Heart right ventricle (tissue), 16 donors: Measurements from ENCODE around the gene TRPC6. TPM values are rescaled to one million over a fixed set of nuclear protein-coding genes. Genes with fewer than 3 reads are reported as not detected.

ENCODE experiments used
- ATAC-seq, 8 donors: fragments of 200-7000 bp; cut with Tn5 transposase; one replicate each; pipeline ENCODE4 v1.9.1; 2020; ENCODE audit warnings: mild to moderate bottlenecking in 8 of 8, moderate library complexity in 8 of 8, moderate number of reproducible peaks in 1 of 8
- DNase-seq, 2 donors: peaks; one replicate each; pipeline ENCODE4 v3.0.0-alpha.2; 2020
- H3K27ac ChIP-seq, 10 donors: fragments of 200-600 bp; sonication (generic) in 2 of 10; one replicate each; pipeline versions ENCODE4 v1.5.0 to v1.8.0; 2020 to 2022; ENCODE audit warnings: mild to moderate bottlenecking in 3 of 10
- H3K27me3 ChIP-seq, 7 donors: fragments of 200-600 bp; one replicate each; pipeline ENCODE4 v1.8.0; 2021 to 2022; ENCODE audit warnings: mild to moderate bottlenecking in 2 of 7
- H3K36me3 ChIP-seq, 9 donors: fragments of 200-600 bp; sonication (generic) in 1 of 9; one replicate each; pipeline versions ENCODE4 v1.5.0 to v1.8.0; 2020 to 2022; ENCODE audit warnings: mild to moderate bottlenecking in 2 of 9
- H3K4me1 ChIP-seq, 9 donors: fragments of 200-600 bp; sonication (generic) in 1 of 9; one replicate each; pipeline versions ENCODE4 v1.5.0 to v1.8.0; 2020 to 2022; ENCODE audit warnings: mild to moderate bottlenecking in 4 of 9
- H3K4me3 ChIP-seq, 10 donors: fragments of 200-600 bp; sonication (generic) in 2 of 10; one replicate each; pipeline versions ENCODE4 v1.5.0 to v1.8.0; 2020 to 2022; ENCODE audit warnings: mild to moderate bottlenecking in 7 of 10, moderate library complexity in 2 of 10
- H3K9me3 ChIP-seq, 11 donors: fragments of 200-600 bp in 10 of 11; sonication (generic) in 2 of 11; one replicate each; pipeline versions ENCODE4 v1.5.0 to v1.8.0; 2013 to 2022; ENCODE audit warnings: mild to moderate bottlenecking in 2 of 11, control low read depth in 1 of 11, moderate library complexity in 1 of 11
- WGBS, 2 donors: extraction: QIAGEN DNeasy Blood & Tissue Kit; methylation state at CpG; one replicate each; pipeline ENCODE4 v1.1.7; 2013; ENCODE audit warnings: inconsistent platforms in 1 of 2; 5-methylcytosine and 5-hydroxymethylcytosine counted together
- intact Hi-C, 10 donors: fragments of 100-400 bp; cut with DNase I; formaldehyde crosslinking; loops; one replicate each; pipeline versions ENCODE4 v1.11.1 to v1.14.2; 2022
- polyA plus RNA-seq, 2 donors: library from polyadenylated mRNA; stranded (reverse); fragments of 200-250 nt; gene quantifications; one replicate each; pipeline ENCODE4 v1.2.3, GENCODE V29; 2013
- total RNA-seq, 10 donors: library from RNA; stranded (reverse); fragmentation: NEBNext Ultra II Directional in 3 of 10; extraction: Animal tissue kit (Norgen Biotek cat#: 25700) in 3 of 10; gene quantifications; one replicate each; pipeline versions ENCODE4 v1.2.1 to v1.2.4, GENCODE V29; 2021 to 2023
- TF ChIP-seq, protein P1 (sequence below), 9 donors: fragments of 200-600 bp; sonication (generic) in 2 of 9; IDR thresholded peaks; one replicate each; pipeline versions ENCODE4 v1.5.0 to v1.8.0; 2021 to 2022; ENCODE audit warnings: antibody characterized with exemption in 9 of 9, mild to moderate bottlenecking in 5 of 9, moderate library complexity in 1 of 9
- donor health status: Arrhythmogenic right ventricular cardiomyopathy.
- donor health status: ischemic (EF 13 %, LVEDD 7.1; RV severe dilation, severe dysfunction).
- donor health status: healthy with polysubstance abuse.
- donor health status: DM: no; HTN: yes; CAD: no.
- donor health status: DM: no; HTN: no; CAD: no.
- donor health status: ischemic (EF 25% LVEDD 6.9; RV normal size, moderate dysfunction).
- donor health status: ischemic (EF 25% LVEDD 5.7; RV mildly dilated, moderate dysfunction).
- donor health status: healthy.
- donor health status: DM: yes; HTN: yes; CAD: no.
- donor health status: Ischemic cardiomyopathy.
- donor health status: ischemic (EF 35%, LVEDD 5.7; RV mildly dilated, moderate dysfunction).
- donor health status: nonischemic (EF 11% LVEDD 7.7; RV severe dilation, severe dysfunction).
- donor health status: DM: yes; HTN: yes; CAD: no.
- donor health status: PGD.
- donor health status: ischemic (EF 29% LVEDD 5.4; RV normal size, mild dysfunction).
- donor health status: nonischemic (EF 23%, LVEDD 6.1; RV moderate dilation, normal function).

The TRPC6 gene
- total and polyA plus RNA-seq, 12 donors, result 0.14 to 1.4 (median 0.40) TPM

- intact Hi-C loops, result loop anchor here (2.0 to 10.0 kb wide), 6 partner anchors 44 to 459 kb away; no protein-coding TSS in a partner anchor
- Histone ChIP-seq H3K27ac (no peak overlapping the region), H3K4me1 (peaks cover 0 to 15% (median 0%) of the 10 kb centered on the region in 9 donors), H3K9me3 (no peaks in the 10 kb centered on the region), H3K36me3 (no peaks in the 10 kb centered on the region), H3K27me3 (no peaks in the 10 kb centered on the region), H3K4me3 (no peak overlapping the region)
- TF ChIP-seq, protein P1, sequence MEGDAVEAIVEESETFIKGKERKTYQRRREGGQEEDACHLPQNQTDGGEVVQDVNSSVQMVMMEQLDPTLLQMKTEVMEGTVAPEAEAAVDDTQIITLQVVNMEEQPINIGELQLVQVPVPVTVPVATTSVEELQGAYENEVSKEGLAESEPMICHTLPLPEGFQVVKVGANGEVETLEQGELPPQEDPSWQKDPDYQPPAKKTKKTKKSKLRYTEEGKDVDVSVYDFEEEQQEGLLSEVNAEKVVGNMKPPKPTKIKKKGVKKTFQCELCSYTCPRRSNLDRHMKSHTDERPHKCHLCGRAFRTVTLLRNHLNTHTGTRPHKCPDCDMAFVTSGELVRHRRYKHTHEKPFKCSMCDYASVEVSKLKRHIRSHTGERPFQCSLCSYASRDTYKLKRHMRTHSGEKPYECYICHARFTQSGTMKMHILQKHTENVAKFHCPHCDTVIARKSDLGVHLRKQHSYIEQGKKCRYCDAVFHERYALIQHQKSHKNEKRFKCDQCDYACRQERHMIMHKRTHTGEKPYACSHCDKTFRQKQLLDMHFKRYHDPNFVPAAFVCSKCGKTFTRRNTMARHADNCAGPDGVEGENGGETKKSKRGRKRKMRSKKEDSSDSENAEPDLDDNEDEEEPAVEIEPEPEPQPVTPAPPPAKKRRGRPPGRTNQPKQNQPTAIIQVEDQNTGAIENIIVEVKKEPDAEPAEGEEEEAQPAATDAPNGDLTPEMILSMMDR (IDR thresholded peaks at IDR 0.05), result peak; percentile 33 to 74 (median 63)
- peak in 1 of 2 donors; percentile 17 for DNase-seq
- 62 to 67% methylated on average over 3 of the region's 3 CpGs for WGBS, 2 donors
- peak in 3 of 8 donors; percentile 37 to 55 (median 54) for ATAC-seq
Measured at GRCh38 chr11:101436511-101437142, 147.2 kb downstream of the TRPC6 start.

DNA sequence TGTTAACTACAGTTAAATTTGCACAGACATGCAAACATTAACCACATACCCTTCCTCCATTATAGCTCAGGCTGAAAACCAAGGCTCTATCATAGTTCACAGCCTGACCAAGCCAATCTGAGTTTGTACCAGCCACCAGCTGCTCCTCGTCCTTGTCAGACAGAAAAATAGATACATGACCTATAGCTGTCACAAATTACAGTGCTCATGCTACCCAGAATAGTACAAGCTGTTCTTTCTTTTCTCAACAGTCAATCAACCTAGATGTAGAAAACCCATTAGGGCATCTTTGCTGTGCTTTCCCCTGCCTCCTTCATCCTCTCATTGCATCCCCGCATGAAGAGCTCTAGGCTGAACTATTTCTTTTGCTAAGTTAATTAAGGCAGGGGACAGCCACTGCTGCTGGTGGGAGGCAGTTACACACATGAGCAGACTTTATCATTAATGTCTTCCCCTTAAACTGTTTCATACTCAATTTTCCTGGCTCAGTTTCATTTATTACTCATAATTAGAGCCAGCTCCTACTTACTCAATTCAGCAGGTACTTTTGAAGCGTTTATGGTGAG is 148.3 kb downstream of the TRPC6 start:
- intact Hi-C loops, result loop anchor here in 8 of 10 donors (5.0 to 10.0 kb wide), 4 partner anchors 43 to 458 kb away; no protein-coding TSS in a partner anchor

DNA sequence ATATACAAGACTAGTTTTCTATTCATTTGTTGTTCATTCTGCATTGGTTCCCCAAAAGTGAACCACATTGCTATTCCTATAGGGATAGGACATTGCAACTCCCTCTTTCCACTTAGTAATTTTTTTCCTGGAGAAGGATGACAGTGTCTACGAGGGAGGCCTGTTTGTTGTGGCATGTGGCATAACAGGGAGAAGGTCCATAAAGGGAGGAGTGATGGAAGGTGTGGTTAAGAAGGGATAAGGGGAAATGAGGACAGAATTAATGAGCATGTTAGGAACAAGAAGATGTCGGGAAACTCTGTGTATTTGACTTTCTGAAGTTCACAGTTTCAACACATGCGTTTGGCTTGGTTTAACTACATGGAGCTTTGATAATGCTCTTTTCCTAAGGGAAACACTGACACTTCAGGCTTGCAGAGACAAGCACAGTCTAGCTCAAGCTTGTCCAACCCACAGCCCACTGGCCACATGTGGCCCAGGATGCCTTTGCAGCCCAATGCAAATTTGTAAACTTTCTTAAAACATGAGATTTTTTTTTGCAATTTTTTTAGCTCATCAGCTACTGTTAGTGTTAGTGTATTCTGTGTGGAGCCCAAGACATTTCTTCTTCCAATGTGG is 149.7 kb downstream of the TRPC6 start:
- no peak overlapping the region for H3K4me3 ChIP-seq
- no peaks in the 10 kb centered on the region for H3K36me3 ChIP-seq
- no peaks in the 10 kb centered on the region for H3K27me3 ChIP-seq
- DNase-seq (no peak), ATAC-seq (peak in 3 of 8 donors; percentile 27 to 56 (median 40))
- intact Hi-C loops, result loop anchor here in 1 of 10 donors (10.0 kb wide), 1 partner anchor 449 kb away; no protein-coding TSS in a partner anchor
- WGBS, 2 donors, result 60 to 73% methylated on average over 3 of the region's 3 CpGs
- H3K9me3 ChIP-seq, result peaks cover 0 to 4% (median under 1%) of the 10 kb centered on the region in 11 donors
- H3K4me1 ChIP-seq, result peaks cover 0 to 13% (median 0%) of the 10 kb centered on the region in 9 donors
- H3K27ac ChIP-seq, result no peak overlapping the region
- TF ChIP-seq, protein P1 (IDR thresholded peaks at IDR 0.05), result no peak

More for the DNA sequence above, 148.3 kb downstream of the TRPC6 start:
- no peak for DNase-seq
- H3K27me3 ChIP-seq, result no peaks in the 10 kb centered on the region
- no peaks in the 10 kb centered on the region for H3K36me3 ChIP-seq
- H3K27ac ChIP-seq, result no peak overlapping the region
- ATAC-seq, result peak in 5 of 8 donors; percentile 22 to 81 (median 55)
- 52 to 55% methylated on average over 3 of the region's 3 CpGs for WGBS, 2 donors
- TF ChIP-seq, protein P1 (IDR thresholded peaks at IDR 0.05), result no peak
- peaks cover 0 to 9% (median 0%) of the 10 kb centered on the region in 9 donors for H3K4me1 ChIP-seq
- no peak overlapping the region for H3K4me3 ChIP-seq
- H3K9me3 ChIP-seq, result no peaks in the 10 kb centered on the region

DNA sequence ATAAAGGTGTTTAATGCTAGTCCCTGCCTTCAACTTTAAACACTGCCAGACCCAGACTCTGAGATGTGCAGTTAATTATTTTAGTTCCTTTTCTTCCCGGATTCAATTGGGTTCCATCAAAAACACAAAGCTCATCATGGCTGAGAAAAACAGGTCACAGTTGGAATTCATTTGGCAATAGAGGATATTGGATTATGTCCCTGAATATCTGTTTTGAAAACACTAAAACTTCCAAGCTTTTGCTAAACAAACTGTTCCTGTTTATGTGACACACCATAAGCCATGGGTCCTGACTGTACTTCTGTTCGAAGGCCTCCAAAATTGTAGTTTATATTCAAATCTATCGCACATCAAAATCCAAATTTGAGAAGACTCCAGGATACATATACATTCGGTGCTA is 150.7 kb downstream of the TRPC6 start:
- TF ChIP-seq, protein P1 (IDR thresholded peaks at IDR 0.05), result no peak
- ATAC-seq, result no peak
- intact Hi-C loops, result loop anchor here in 1 of 10 donors (10.0 kb wide), 1 partner anchor 448 kb away; no protein-coding TSS in a partner anchor

More for the DNA sequence above, 150.7 kb downstream of the TRPC6 start:
- DNase-seq, result no peak
- Histone ChIP-seq H3K9me3 (peaks cover 0 to 14% (median 7%) of the 10 kb centered on the region in 11 donors), H3K4me3 (no peak overlapping the region), H3K36me3 (no peaks in the 10 kb centered on the region), H3K4me1 (peaks cover 0 to 13% (median 0%) of the 10 kb centered on the region in 9 donors), H3K27ac (no peak overlapping the region), H3K27me3 (no peaks in the 10 kb centered on the region)
- 68 to 82% methylated on average over 4 of the region's 4 CpGs for WGBS, 2 donors
